HG03439 (cell line): ENCODE results near the gene KCNJ18.
A peak's percentile ranks its signal among the peaks of the same experiment; 100 is the strongest.
"Not testable (repeated sequence)": the region's sequence is repeated elsewhere in the genome, so short reads cannot be mapped to it uniquely, and the experiment has no call there.

Source experiments
- ATAC-seq: cut with Tn5 transposase; IDR thresholded peaks from one replicate; pipeline ENCODE4 v1.9.1; 2021; ENCODE audit warnings: mild to moderate bottlenecking, moderate library complexity; ENCODE audit not compliant: unreplicated experiment

The KCNJ18 gene

GRCh38 chr17:21720566-21720965 lies 28.2 kb downstream of the KCNJ18 start:
- not testable (repeated sequence) for ATAC-seq

GRCh38 chr17:21722268-21722667 lies 29.9 kb downstream of the KCNJ18 start:
- ATAC-seq = not testable (repeated sequence)

- not testable (repeated sequence) for ATAC-seq
Observed at GRCh38 chr17:21724216-21725006, 32.1 kb downstream of the KCNJ18 start.

- not testable (repeated sequence) for ATAC-seq
Observed at GRCh38 chr17:21731076-21731475, 38.8 kb downstream of the KCNJ18 start.

- ATAC-seq = not testable (repeated sequence)
Observed at GRCh38 chr17:21733931-21734330, 41.6 kb downstream of the KCNJ18 start.

GRCh38 chr17:21735814-21736213 lies 43.5 kb downstream of the KCNJ18 start:
- not testable (repeated sequence) for ATAC-seq

GRCh38 chr17:21737015-21737580 lies 44.8 kb downstream of the KCNJ18 start:
- not testable (repeated sequence) for ATAC-seq

- not testable (repeated sequence) for ATAC-seq
Observed at GRCh38 chr17:21738241-21738640, 45.9 kb downstream of the KCNJ18 start.

GRCh38 chr17:21738877-21739474 lies 46.7 kb downstream of the KCNJ18 start:
- ATAC-seq = peak; percentile 58

- ATAC-seq = not testable (repeated sequence)
Observed at GRCh38 chr17:21739485-21739884, 47.2 kb downstream of the KCNJ18 start.

- ATAC-seq = not testable (repeated sequence)
Observed at GRCh38 chr17:21740836-21741235, 48.5 kb downstream of the KCNJ18 start.

- ATAC-seq = not testable (repeated sequence)
Observed at GRCh38 chr17:21741520-21741919, 49.2 kb downstream of the KCNJ18 start.

GRCh38 chr17:21742326-21742725 lies 50.0 kb downstream of the KCNJ18 start:
- ATAC-seq = no peak

- not testable (repeated sequence) for ATAC-seq
Observed at GRCh38 chr17:21744151-21744550, 51.8 kb downstream of the KCNJ18 start.

- ATAC-seq = not testable (repeated sequence)
Observed at GRCh38 chr17:21744621-21745020, 52.3 kb downstream of the KCNJ18 start.

- not testable (repeated sequence) for ATAC-seq
Observed at GRCh38 chr17:21745385-21746054, 53.2 kb downstream of the KCNJ18 start.

GRCh38 chr17:21746415-21746814 lies 54.1 kb downstream of the KCNJ18 start:
- ATAC-seq = not testable (repeated sequence)

GRCh38 chr17:21747195-21747915 lies 55.0 kb downstream of the KCNJ18 start:
- ATAC-seq = not testable (repeated sequence)

GRCh38 chr17:21748686-21749085 lies 56.4 kb downstream of the KCNJ18 start:
- not testable (repeated sequence) for ATAC-seq

- ATAC-seq = not testable (repeated sequence)
Observed at GRCh38 chr17:21749696-21750531, 57.6 kb downstream of the KCNJ18 start.
